ENCODE results near the gene PIK3CD. TPM values are rescaled to one million over a fixed set of nuclear protein-coding genes. Genes with fewer than 3 reads are reported as not detected.
A peak's percentile ranks its signal among the peaks of the same experiment; 100 is the strongest.
"Not testable (repeated sequence)": the region's sequence is repeated elsewhere in the genome, so short reads cannot be mapped to it uniquely, and the experiment has no call there.

Gene PIK3CD
- total RNA-seq, 1 experiment from 2014 or later = 2.5 TPM

DNA sequence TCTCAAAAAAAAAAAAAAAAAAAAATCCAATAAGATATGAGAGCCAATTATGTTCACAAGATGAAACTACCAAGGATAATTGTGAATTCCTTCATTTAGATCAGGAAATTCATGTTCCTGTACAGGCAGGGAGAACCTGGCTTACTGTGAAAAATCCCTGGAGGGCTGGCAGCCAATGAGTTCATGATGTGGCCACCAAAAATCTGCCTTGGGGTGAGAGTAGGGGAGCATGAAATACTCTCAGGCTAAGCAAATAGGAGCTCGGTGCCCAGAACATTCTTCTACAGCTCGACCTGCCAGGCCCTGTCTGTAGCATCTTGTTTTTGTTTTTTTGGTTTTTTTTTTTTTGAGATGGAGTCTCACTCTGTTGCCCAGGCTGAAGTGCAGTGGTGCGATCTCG, 50.1 kb downstream of the PIK3CD start:
- Histone ChIP-seq H3K9me3 (replicated peaks) (no peaks in the 10 kb centered on the region), H3K27me3 (no peaks in the 10 kb centered on the region), H3K4me3 (no peak overlapping the region), H3K4me1 (peaks cover 12% of the 10 kb centered on the region), H3K27ac (no peak overlapping the region), H3K36me3 (no peaks in the 10 kb centered on the region)
- no peak for DNase-seq

DNA sequence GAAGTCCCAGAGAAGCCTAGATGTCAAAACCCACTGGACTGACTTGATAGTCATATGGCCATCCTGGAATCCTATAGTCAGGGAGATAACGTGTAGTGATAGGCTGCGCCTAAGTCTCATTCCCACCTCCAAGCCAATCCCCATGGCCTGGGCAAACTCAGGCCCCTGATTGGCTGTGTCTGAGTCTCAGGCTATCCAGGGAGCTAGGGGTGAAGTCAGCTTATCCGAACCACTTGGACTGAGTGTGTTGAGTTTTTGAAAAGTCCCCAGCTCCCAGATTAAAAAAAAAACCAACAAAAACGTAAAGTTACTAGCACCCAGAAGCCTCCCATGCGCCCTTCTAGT, 51.6 kb downstream of the PIK3CD start:
- Histone ChIP-seq H3K9me3 (replicated peaks) (no peaks in the 10 kb centered on the region), H3K4me1 (peaks cover 12% of the 10 kb centered on the region), H3K27ac (no peak overlapping the region), H3K36me3 (no peaks in the 10 kb centered on the region), H3K27me3 (no peaks in the 10 kb centered on the region), H3K4me3 (no peak overlapping the region)
- no peak for DNase-seq

DNA sequence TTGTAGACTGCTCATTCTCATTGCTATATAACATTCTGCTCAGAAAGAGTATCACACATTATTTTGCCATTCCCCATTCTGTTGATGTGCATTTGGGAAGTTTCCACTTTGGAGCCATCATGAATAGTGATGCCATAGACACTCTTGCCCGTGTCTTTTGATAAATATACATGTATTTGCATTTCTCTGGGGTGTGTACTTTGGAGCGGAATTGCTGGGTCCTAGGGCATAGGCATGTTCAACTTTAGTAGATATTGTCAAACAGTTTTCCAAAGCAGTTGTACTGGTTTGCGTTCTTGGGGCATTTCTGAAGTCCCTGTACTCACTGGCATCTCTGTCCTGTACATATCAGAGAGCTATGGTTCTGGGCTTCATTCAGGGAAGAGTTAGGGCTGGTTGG, 52.1 kb downstream of the PIK3CD start:
- no peak for DNase-seq
- no peak overlapping the region for H3K27ac ChIP-seq
- no peaks in the 10 kb centered on the region for H3K36me3 ChIP-seq
- H3K4me3 ChIP-seq = no peak overlapping the region
- H3K27me3 ChIP-seq = no peaks in the 10 kb centered on the region
- no peaks in the 10 kb centered on the region for H3K9me3 ChIP-seq (replicated peaks)
- H3K4me1 ChIP-seq = peaks cover 12% of the 10 kb centered on the region

DNA sequence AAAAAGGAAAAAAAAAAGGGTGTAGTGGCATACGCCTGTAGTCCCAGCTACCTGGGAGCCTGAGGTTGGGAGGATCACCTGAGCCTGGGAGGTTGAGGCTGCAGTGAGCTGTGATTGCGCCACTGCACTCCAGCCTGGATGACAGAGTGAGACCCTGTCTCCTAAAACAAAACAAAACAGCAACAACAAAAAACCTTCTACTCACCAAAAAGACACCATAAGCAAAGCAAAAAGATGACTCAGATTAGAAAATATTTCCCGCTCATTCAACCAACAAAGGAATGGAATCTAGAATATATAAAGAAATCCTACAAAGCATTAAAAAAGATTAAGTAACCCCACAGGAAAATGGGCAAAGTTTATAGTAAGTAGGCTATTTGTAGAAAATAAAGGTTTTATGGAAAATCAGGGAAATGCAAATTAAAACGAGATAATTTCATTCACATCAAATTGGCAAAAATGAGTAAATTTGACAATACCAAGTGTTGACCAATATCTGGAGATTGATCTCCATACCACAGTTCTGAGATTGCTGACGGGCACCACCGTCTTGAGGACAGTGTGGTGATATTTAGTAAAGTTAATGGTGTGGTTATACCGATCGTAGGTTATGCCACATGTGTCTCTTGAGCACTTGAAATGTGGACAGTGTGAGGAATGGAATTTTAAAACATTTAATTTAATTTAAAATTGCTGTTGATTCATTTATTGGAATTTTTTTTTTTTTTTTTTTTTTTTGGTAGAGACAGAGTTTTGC, 54.0 kb downstream of the PIK3CD start:
- Histone ChIP-seq H3K27ac (no peak overlapping the region), H3K4me3 (no peak overlapping the region), H3K9me3 (replicated peaks) (no peaks in the 10 kb centered on the region), H3K4me1 (peaks cover 6% of the 10 kb centered on the region), H3K27me3 (no peaks in the 10 kb centered on the region), H3K36me3 (no peaks in the 10 kb centered on the region)
- no peak for DNase-seq

DNA sequence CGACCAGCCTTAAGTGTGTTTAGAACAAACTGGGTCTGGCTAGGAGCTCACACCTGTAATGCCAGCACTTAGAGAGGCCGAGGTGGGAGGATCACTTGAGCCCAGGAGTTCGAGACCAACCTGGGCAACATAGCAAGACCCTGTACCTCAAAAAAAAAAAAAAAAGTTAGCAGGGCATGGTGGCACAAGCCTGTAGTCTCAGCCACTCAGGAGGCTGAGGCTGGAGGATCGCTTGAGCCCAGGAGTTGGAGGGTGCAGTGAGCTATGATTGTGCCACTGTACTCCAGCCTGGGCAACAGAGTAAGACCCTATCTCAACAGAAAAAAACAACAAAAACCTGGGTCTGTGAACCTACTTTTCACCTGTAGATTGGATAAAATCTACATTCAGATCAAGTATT, 54.6 kb downstream of the PIK3CD start:
- H3K4me1 ChIP-seq = no peaks in the 10 kb centered on the region
- no peaks in the 10 kb centered on the region for H3K27me3 ChIP-seq
- H3K4me3 ChIP-seq = no peak overlapping the region
- no peak overlapping the region for H3K27ac ChIP-seq
- H3K36me3 ChIP-seq = no peaks in the 10 kb centered on the region
- no peaks in the 10 kb centered on the region for H3K9me3 ChIP-seq (replicated peaks)
- DNase-seq = no peak

DNA sequence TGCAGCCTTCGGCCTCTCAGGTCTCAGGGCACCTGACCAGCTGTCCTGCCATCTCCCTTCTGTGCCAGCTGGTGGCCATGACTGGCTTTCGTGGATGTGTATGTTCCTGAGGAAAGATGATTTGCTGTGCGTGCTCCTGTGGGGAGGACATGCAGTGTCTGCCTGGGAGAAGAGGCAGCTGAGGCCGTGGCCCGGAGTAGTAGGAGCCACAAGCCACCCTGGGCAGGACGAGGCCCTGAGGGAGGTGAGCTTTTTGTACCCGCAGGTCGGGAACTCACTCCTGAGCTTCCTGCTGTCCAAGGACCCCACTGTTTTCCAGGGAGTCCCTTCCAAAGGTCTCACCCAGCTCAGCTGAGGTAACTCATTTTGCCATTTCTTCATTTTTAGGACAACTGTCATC, 58.5 kb downstream of the PIK3CD start:
- Histone ChIP-seq H3K27me3 (no peaks in the 10 kb centered on the region), H3K36me3 (no peaks in the 10 kb centered on the region), H3K9me3 (replicated peaks) (no peaks in the 10 kb centered on the region), H3K4me3 (no peak overlapping the region), H3K4me1 (no peaks in the 10 kb centered on the region), H3K27ac (no peak overlapping the region)
- no peak for DNase-seq

DNA sequence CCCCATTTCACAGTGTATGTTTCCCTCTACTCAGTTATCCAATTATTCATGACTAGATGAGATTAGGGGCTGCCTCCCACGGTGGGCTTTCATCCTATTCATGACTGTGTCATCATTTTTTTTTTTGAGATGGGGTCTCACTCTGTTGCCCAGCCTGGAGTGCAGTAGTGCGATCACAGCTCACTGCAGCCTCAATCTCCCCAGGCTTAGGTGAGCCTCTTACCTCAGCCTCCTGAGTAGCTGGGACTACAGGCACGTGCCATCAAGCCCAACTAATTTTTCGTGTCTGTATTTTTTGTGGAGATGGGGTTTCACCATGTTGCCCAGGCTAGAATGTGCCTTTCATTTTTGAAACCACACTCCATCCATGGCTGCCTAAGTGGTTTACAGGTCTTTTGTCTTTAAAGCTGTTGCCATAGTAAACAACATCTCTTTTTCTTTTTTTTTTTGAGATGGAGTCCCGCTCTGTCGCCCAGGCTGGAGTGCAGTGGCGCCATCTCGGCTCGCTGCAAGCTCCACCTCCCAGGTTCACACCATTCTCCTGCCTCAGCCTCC, 60.0 kb downstream of the PIK3CD start:
- no peaks in the 10 kb centered on the region for H3K9me3 ChIP-seq (replicated peaks)
- H3K4me3 ChIP-seq = no peak overlapping the region
- no peaks in the 10 kb centered on the region for H3K4me1 ChIP-seq
- H3K27ac ChIP-seq = no peak overlapping the region
- no peaks in the 10 kb centered on the region for H3K27me3 ChIP-seq
- DNase-seq = no peak
- H3K36me3 ChIP-seq = no peaks in the 10 kb centered on the region

DNA sequence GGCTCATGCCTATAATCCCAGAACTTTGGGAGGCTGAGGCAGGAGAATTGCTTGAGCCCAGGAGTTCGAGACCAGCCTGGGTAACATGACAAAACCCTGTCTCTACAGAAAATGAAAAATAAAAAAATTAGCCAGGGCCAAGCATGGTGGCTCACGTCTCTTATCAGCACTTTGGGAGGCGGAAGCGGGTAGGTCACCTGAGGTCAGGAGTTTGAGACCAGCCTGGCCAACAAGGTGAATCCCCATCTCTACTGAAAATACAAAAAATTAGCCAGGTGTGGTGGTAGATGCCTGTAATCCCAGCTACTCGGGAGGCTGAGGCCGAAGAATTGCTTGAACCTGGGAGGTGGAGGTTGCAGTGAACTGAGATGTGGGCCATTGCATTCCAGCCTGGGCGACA, 61.2 kb downstream of the PIK3CD start:
- not testable (repeated sequence) for H3K36me3 ChIP-seq; H3K27me3 ChIP-seq; H3K4me1 ChIP-seq; DNase-seq; H3K27ac ChIP-seq; H3K9me3 ChIP-seq (replicated peaks); H3K4me3 ChIP-seq

DNA sequence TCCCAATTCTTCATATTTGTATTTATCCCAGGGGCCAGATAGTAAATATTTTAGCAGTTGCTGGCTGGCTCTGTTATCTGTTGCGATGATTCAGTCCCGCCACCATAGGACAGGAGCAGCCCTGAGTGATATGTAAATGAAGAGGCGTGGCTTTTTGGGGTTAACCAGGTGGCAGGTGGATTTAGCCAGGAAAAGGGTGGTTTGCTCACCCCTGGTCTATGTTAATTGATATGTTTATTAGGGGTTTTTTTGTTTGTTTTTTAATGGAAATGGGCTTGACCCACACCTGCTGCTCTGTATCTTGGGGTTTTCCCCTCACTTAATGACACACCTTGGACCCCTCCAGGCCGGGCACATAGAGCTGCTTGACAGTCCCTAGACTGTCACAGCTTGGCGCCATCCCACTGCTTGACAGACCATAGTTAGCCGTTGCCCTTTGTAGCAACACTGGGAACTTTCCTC, 62.8 kb downstream of the PIK3CD start:
- peaks cover 1% of the 10 kb centered on the region; the same call in 1 of the 2 replicates for H3K4me1 ChIP-seq
- H3K9me3 ChIP-seq (replicated peaks) = no peaks in the 10 kb centered on the region
- no peaks in the 10 kb centered on the region for H3K27me3 ChIP-seq
- H3K36me3 ChIP-seq = no peaks in the 10 kb centered on the region
- no peak for DNase-seq
- H3K4me3 ChIP-seq = no peak overlapping the region
- no peak overlapping the region for H3K27ac ChIP-seq

DNA sequence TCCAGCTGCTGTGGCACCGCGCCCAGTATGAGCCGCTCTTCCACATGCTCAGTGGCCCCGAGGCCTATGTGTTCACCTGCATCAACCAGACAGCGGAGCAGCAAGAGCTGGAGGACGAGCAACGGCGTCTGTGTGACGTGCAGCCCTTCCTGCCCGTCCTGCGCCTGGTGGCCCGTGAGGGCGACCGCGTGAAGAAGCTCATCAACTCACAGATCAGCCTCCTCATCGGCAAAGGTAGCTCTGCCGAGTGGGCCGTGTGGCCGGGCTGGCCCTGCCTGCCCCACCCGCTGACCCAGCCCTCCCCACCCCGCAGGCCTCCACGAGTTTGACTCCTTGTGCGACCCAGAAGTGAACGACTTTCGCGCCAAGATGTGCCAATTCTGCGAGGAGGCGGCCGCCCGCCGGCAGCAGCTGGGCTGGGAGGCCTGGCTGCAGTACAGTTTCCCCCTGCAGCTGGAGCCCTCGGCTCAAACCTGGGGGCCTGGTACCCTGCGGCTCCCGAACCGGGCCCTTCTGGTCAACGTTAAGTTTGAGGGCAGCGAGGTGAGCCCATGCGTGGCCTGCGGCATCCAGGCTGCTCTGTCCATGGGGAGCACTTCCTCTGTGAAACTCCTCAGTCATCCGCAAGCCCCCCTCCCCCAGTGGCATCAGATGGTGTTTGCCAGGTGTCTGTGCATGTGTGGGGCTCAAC, 64.2 kb downstream of the PIK3CD start:
- H3K36me3 ChIP-seq = no peaks in the 10 kb centered on the region
- H3K4me1 ChIP-seq = peaks cover 3% of the 10 kb centered on the region; the same call in 1 of the 2 replicates
- no peak for DNase-seq
- no peak overlapping the region for H3K27ac ChIP-seq
- H3K27me3 ChIP-seq = no peaks in the 10 kb centered on the region
- no peak overlapping the region for H3K4me3 ChIP-seq
- no peaks in the 10 kb centered on the region for H3K9me3 ChIP-seq (replicated peaks)

DNA sequence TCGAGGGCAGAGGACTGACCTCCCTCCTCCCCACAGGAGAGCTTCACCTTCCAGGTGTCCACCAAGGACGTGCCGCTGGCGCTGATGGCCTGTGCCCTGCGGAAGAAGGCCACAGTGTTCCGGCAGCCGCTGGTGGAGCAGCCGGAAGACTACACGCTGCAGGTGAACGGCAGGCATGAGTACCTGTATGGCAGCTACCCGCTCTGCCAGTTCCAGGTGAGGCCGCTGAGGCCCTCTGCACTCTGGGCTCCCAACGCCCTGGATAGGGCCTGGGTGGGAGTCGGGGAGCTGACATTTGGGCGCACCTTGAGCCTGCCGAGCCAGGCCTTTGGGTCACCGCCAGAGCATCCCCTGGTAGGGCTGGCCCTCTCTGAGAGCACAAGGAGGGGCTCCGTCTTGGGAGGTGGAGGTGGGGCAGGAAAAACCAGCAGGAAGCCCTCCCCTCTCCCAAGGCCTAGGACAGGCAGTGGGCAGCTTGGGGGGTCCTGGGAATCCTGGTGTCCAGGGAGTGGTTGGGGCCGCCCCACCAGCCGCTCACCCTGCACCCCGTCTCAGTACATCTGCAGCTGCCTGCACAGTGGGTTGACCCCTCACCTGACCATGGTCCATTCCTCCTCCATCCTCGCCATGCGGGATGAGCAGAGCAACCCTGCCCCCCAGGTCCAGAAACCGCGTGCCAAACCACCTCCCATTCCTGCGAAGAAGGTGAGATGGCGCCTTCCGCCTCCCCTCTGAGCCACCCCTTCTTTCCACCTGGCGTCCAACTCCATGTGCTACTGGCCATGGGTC, 65.1 kb downstream of the PIK3CD start:
- Histone ChIP-seq H3K27ac (no peak overlapping the region; the same call in 1 of the 2 replicates), H3K4me3 (no peak overlapping the region), H3K27me3 (no peaks in the 10 kb centered on the region), H3K36me3 (no peaks in the 10 kb centered on the region), H3K9me3 (replicated peaks) (no peaks in the 10 kb centered on the region), H3K4me1 (peaks cover 3% of the 10 kb centered on the region; the same call in 1 of the 2 replicates)
- DNase-seq = no peak

DNA sequence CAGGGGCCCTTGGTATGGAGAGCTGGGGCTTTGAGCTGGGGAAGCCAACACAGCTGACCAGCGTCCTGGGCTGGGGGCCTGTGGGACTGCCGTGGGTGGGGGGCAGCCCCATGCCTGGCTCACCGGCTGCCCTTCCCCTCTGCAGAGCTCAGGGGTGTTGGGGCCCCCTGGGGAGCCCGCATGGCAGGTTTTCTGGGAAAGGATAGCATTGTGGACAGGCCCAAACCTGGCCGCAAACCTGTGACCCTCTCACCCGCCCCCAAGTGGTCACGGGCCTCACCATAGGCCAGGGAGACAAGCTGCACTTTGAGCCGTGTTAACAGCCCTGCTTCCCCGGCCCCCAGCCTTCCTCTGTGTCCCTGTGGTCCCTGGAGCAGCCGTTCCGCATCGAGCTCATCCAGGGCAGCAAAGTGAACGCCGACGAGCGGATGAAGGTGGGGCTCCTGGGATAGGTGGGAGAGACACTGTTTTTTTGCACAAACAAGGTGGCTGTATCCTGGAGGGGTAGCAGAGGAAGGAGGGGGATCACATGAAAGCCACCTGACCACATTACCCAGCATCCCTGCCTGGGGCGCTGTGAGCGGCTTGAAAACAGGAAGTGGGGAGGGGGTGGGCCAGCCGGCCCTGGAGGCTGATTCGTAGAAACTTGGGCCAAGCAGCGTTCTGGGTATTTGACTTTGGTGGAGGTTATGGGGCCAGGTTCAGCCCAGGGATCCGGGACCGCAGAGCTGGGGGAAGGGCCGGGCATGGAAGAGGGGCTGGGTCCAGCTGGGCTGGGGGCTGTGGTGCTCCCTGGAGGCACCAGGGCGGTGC, 65.9 kb downstream of the PIK3CD start:
- H3K4me3 ChIP-seq = peak overlapping the region; percentile 44
- H3K9me3 ChIP-seq (replicated peaks) = no peaks in the 10 kb centered on the region
- H3K27me3 ChIP-seq = no peaks in the 10 kb centered on the region
- peak; percentile 65 to 69 for DNase-seq
- no peaks in the 10 kb centered on the region for H3K36me3 ChIP-seq
- H3K27ac ChIP-seq = peak overlapping the region; percentile 23
- H3K4me1 ChIP-seq = peaks cover 3% of the 10 kb centered on the region; the same call in 1 of the 2 replicates

DNA sequence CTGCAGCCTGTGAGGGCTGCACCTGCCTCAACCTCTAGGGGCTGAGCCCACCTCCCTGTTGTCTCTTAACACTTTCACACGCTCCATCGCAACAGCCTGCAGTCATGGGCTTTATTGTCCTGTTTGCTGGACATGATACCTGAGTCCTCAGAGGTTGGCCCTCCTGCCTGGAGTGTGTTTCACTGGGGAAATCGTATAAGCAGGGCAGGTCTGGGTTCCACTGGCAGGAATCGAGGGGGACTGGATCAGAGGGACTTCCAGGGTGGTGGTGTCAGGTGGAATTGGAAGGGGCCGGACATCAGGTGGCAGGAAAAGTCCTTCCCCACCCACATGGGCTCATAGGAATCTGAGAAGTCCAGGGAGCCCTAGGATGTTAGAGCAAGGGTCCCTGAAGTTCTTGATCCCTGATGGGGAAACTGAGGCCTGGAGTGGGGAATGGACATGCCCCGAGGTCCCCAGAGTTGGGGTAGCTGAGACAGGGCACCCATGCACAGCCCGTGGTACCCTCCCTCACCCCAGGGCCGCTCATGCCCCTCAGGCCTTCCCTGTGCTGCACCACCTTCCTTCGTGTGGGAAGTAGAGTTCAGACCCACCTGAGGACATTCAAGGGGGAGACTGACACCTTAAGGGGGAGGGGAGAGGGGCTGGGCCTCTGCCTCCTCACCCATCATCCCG, 66.6 kb downstream of the PIK3CD start:
- Histone ChIP-seq H3K27me3 (no peaks in the 10 kb centered on the region), H3K4me1 (peaks cover 3% of the 10 kb centered on the region; the same call in 1 of the 2 replicates), H3K4me3 (peak overlapping the region; percentile 44), H3K36me3 (no peaks in the 10 kb centered on the region), H3K9me3 (replicated peaks) (no peaks in the 10 kb centered on the region), H3K27ac (no peak overlapping the region)
- DNase-seq = no peak
